Neural progenitor cell (in vitro differentiated cells): ENCODE measurements around the gene PTGDS. TPM values are rescaled to one million over a fixed set of nuclear protein-coding genes. Genes with fewer than 3 reads are reported as not detected.

Experiments
- DNase-seq: peaks from one replicate; pipeline ENCODE4 v3.0.0-alpha.2; 2016; ENCODE audit warnings: low spot score
- H2AFZ ChIP-seq: fragments of 200-600 bp; sonication (generic); replicated peaks from 2 replicates; pipeline ENCODE4 v1.6.1; 2016; ENCODE audit warnings: antibody characterized with exemption
- H3F3A ChIP-seq: fragments of 200-600 bp; sonication (generic); 2 replicates; pipeline ENCODE4 v1.6.1; 2016; ENCODE audit warnings: antibody characterized with exemption, low read depth
- H3K27ac ChIP-seq: fragments of 200-600 bp; sonication (generic); 2 replicates; pipeline ENCODE4 v1.5.1; 2016; ENCODE audit warnings: mild to moderate bottlenecking
- H3K27me3 ChIP-seq: fragments of 200-600 bp; sonication (generic); 2 replicates; pipeline ENCODE4 v1.6.1; 2016; ENCODE audit warnings: mild to moderate bottlenecking, moderate library complexity
- H3K36me3 ChIP-seq: fragments of 200-600 bp; sonication (generic); 2 replicates; pipeline ENCODE4 v1.5.1; 2016
- H3K4me1 ChIP-seq: fragments of 200-600 bp; sonication (generic); 2 replicates; pipeline ENCODE4 v1.6.1; 2016; ENCODE audit warnings: mixed run types
- H3K4me2 ChIP-seq: fragments of 200-600 bp; sonication (generic); 2 replicates; pipeline ENCODE4 v1.6.1; 2016
- H3K4me3 ChIP-seq: fragments of 200-600 bp; sonication (generic); 2 replicates; pipeline ENCODE4 v1.5.1; 2016
- H3K79me2 ChIP-seq: fragments of 200-600 bp; sonication (generic); 2 replicates; pipeline ENCODE4 v1.6.1; 2016; ENCODE audit warnings: low read depth
- H3K9ac ChIP-seq: fragments of 200-600 bp; sonication (generic); 2 replicates; pipeline ENCODE4 v1.6.1; 2016
- H3K9me3 ChIP-seq: fragments of 200-600 bp; sonication (generic); 2 replicates; pipeline ENCODE4 v1.5.1; 2016; ENCODE audit warnings: low read depth
- H4K20me1 ChIP-seq: fragments of 200-600 bp; sonication (generic); 2 replicates; pipeline ENCODE4 v1.6.1; 2016; ENCODE audit warnings: low read depth
- H3K27ac Mint-ChIP-seq: 3 replicates; pipeline ENCODE4 v1.8.0; 2021; ENCODE audit warnings: mixed read lengths
- H3K27me3 Mint-ChIP-seq: 2 replicates; pipeline ENCODE4 v1.8.0; 2022; ENCODE audit warnings: low read depth, mild to moderate bottlenecking, inconsistent platforms, moderate library complexity, mixed read lengths; ENCODE audit not compliant: insufficient read depth
- H3K36me3 Mint-ChIP-seq: 3 replicates; pipeline ENCODE4 v1.8.0; 2021; ENCODE audit warnings: mixed read lengths
- H3K4me1 Mint-ChIP-seq: 3 replicates; pipeline ENCODE4 v1.8.0; 2021; ENCODE audit warnings: mixed read lengths
- H3K4me3 Mint-ChIP-seq: 3 replicates; pipeline ENCODE4 v1.8.0; 2021; ENCODE audit warnings: mild to moderate bottlenecking, moderate library complexity, mixed read lengths
- H3K9me3 Mint-ChIP-seq: 3 replicates; pipeline ENCODE4 v1.8.0; 2020; ENCODE audit warnings: mixed read lengths
- CTCF ChIP-seq: fragments of 200-600 bp; sonication (generic); IDR thresholded peaks from 2 replicates; pipeline ENCODE4 v1.5.1; 2017; ENCODE audit warnings: antibody characterized with exemption, mild to moderate bottlenecking
- EZH2 ChIP-seq: fragments of 200-600 bp; sonication (generic); IDR thresholded peaks from 2 replicates; pipeline ENCODE4 v1.6.1; 2017; ENCODE audit warnings: antibody characterized with exemption, mild to moderate bottlenecking, moderate library complexity
- EZH2phosphoT487 ChIP-seq: fragments of 200-600 bp; sonication (generic); IDR thresholded peaks from 2 replicates; pipeline ENCODE4 v1.6.1; 2017; ENCODE audit warnings: antibody characterized with exemption
- total RNA-seq: library from RNA; depleted of rRNA; stranded (reverse); fragments of >200 nt; gene quantifications from 2 replicates; pipeline ENCODE4 v1.2.3, GENCODE V29; 2015; ENCODE audit warnings: low replicate concordance

PTGDS gene
- total RNA-seq, 1 donor from 2014 or later, result not detected

- no peak for DNase-seq
- H3K27me3 ChIP-seq, result peaks cover 21% of the 10 kb centered on the region
- no peaks in the 10 kb centered on the region for H3K9me3 ChIP-seq
- no peak for TF ChIP-seq CTCF
- no peak overlapping the region for H3K4me3 Mint-ChIP-seq
- H3K27ac ChIP-seq, result no peak overlapping the region
- H3K9ac ChIP-seq, result no peak overlapping the region
- no peak overlapping the region for H3K4me2 ChIP-seq
- no peak overlapping the region for H3K4me3 ChIP-seq
- H3F3A ChIP-seq, result peaks cover 20% of the 10 kb centered on the region
- no peak overlapping the region for H2AFZ ChIP-seq
- H3K27ac Mint-ChIP-seq, result no peak overlapping the region
- H3K27me3 Mint-ChIP-seq, result peaks cover 22% of the 10 kb centered on the region
- H3K79me2 ChIP-seq, result peaks cover 10% of the 10 kb centered on the region
- H4K20me1 ChIP-seq, result peaks cover 8% of the 10 kb centered on the region
- H3K36me3 ChIP-seq, result no peaks in the 10 kb centered on the region
- H3K9me3 Mint-ChIP-seq, result peaks cover 3% of the 10 kb centered on the region
- peaks cover 10% of the 10 kb centered on the region for H3K4me1 Mint-ChIP-seq
- H3K4me1 ChIP-seq, result peaks cover 12% of the 10 kb centered on the region
- no peaks in the 10 kb centered on the region for H3K36me3 Mint-ChIP-seq
Measured at GRCh38 chr9:136994888-136995230, 17.6 kb downstream of the PTGDS start.

GRCh38 chr9:136995362-136995761, 18.1 kb downstream of the PTGDS start:
- no peak overlapping the region for H3K4me2 ChIP-seq
- H3K9me3 ChIP-seq, result no peaks in the 10 kb centered on the region

GRCh38 chr9:136995772-136996311, 18.5 kb downstream of the PTGDS start:
- no peaks in the 10 kb centered on the region for H3K9me3 Mint-ChIP-seq
- Histone ChIP-seq H3K4me3 (no peak overlapping the region), H4K20me1 (peaks cover 8% of the 10 kb centered on the region), H3F3A (peaks cover 10% of the 10 kb centered on the region), H3K4me1 (peaks cover 11% of the 10 kb centered on the region), H3K27me3 (peaks cover 21% of the 10 kb centered on the region), H3K27ac (no peak overlapping the region), H3K9ac (no peak overlapping the region), H3K9me3 (no peaks in the 10 kb centered on the region), H2AFZ (no peak overlapping the region), H3K4me2 (no peak overlapping the region), H3K79me2 (peaks cover 10% of the 10 kb centered on the region), H3K36me3 (no peaks in the 10 kb centered on the region)
- H3K27me3 Mint-ChIP-seq, result peaks cover 19% of the 10 kb centered on the region
- DNase-seq, result no peak
- TF ChIP-seq EZH2, result no peak
- TF ChIP-seq EZH2phosphoT487, result no peak
- TF ChIP-seq CTCF, result no peak
- no peaks in the 10 kb centered on the region for H3K36me3 Mint-ChIP-seq
- H3K4me1 Mint-ChIP-seq, result peaks cover 10% of the 10 kb centered on the region
- no peak overlapping the region for H3K4me3 Mint-ChIP-seq
- H3K27ac Mint-ChIP-seq, result no peak overlapping the region

More at GRCh38 chr9:136995362-136995761, 18.1 kb downstream of the PTGDS start:
- Mint-ChIP-seq H3K27ac (no peak overlapping the region), H3K4me3 (no peak overlapping the region), H3K9me3 (peaks cover 3% of the 10 kb centered on the region), H3K36me3 (no peaks in the 10 kb centered on the region), H3K27me3 (peaks cover 23% of the 10 kb centered on the region), H3K4me1 (peaks cover 10% of the 10 kb centered on the region)
- TF ChIP-seq EZH2 (no peak), EZH2phosphoT487 (no peak), CTCF (no peak)
- H2AFZ ChIP-seq, result no peak overlapping the region
- DNase-seq, result no peak
- no peak overlapping the region for H3K9ac ChIP-seq
- no peak overlapping the region for H3K4me3 ChIP-seq
- H3F3A ChIP-seq, result peaks cover 15% of the 10 kb centered on the region
- H3K27me3 ChIP-seq, result peaks cover 21% of the 10 kb centered on the region
- peaks cover 10% of the 10 kb centered on the region for H3K79me2 ChIP-seq
- peaks cover 8% of the 10 kb centered on the region for H4K20me1 ChIP-seq
- H3K4me1 ChIP-seq, result peaks cover 11% of the 10 kb centered on the region
- no peak overlapping the region for H3K27ac ChIP-seq
- H3K36me3 ChIP-seq, result no peaks in the 10 kb centered on the region
